A549 treated with GW870086 at 1 μM for 4 hours (cell line): Measurements from ENCODE around the gene SLC33A1. TPM values are rescaled to one million over a fixed set of nuclear protein-coding genes. Genes with fewer than 3 reads are reported as not detected.

Experiments used
- total RNA-seq: library from RNA; stranded (reverse); fragments of 200-300 nt; extraction: Qiagen RNA extraction; gene quantifications from 5 replicates; pipeline ENCODE4 v1.2.3, GENCODE V29; 2022; ENCODE audit warnings: low read depth

SLC33A1 gene
- total RNA-seq, result 13.2 to 16.5 TPM (median 15.4 TPM) in 5 replicates

DNA sequence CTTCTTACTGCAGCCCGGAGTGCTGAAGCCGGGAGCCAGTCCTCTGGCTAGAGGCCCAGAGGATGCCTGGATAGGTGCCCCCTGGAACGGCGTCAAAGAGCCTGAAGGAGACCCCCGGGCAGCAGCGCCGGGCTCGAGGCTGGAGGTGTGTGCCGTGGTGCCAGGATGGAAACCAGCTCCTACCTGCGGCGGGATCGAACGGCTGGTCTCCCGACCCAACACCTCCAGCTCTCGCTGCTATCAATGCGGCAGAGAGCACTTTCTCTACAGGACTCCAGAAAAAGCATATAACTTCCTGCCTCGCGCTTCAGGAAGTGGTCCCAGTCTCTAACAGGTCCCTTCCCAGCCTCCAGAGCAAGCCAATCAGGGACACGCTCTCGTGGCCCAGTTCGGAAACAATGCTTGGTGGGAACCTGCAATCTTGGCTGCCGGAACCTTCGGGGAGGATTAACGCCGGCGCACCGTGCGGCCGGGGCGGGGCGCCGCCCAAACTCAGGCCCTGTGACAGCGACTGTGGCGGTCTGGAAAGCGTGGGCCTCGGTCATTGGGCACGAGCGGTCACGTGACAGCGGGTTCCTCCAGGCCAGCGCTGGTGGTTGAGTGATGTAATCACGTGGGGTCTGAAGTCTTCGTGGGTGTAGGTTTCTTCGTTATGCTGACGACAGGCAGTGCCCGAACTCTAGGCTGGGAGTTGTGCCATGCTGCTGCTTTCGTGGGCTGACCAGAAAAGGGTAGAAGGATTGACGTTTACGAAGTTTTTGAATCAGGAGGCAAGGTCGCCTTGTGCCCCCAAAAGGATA lies at the start of gene SLC33A1:
Gene SLC33A1 (minus strand): TSS at position 287 of the 800 bp plus-strand sequence. CDS start 430 bp downstream, outside the sequence.

GRCh38 chr3:155870133-155870944 lies 16.1 kb upstream of the SLC33A1 start, which contains the start of gene GMPS:
GMPS (plus strand) TSS chr3:155870650; CDS start chr3:155870871, 221 bp downstream.

DNA sequence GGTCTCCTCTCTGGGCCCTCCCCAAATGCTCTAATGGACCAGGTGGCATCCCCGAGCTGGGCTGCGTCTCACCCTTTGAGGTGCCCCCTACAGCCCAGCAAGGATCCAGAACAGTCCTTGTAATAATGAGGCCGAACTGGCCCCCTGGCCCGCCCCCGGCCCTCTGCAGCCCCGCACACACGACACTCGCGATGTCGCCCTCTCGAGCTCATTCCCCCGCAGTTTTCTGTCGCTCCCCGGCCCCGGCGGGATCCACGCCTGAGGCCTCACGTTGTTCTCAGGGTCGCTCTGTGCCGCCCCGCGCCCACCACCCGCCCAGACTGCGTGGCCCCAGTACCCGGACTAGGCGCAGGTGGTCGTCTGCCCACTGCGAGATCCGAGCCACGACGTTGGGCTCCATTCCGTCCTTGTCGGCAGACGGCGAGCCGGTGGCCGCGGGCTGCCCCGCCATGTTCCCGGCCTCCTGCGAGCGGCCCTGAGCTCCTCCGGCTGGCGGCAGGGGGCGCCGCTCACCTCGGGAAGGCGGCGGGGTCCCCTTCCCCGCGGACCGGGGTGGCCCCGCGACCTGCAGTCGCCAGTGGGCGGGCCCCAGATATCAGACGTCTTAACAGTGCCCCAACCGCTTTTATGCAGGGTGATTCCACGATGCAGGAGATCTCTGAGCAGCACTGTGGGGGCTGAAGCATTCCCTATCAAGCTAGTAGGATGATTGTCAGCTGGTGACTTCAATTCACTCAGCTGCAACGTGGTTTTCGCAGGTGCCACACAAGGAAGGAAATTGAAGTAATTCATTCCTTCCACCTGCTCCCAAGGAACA lies 48.2 kb downstream of the SLC33A1 start, which contains the start of gene C3orf33:
Gene C3orf33 (minus strand): TSS at position 477 of the 817 bp plus-strand sequence. CDS start 26 bp downstream, at position 451.

Other genes starting within 250 kb of the SLC33A1 start
- 0.90 to 1.1 TPM (median 0.97 TPM) in 5 replicates for gene PLCH1, start 109.4 kb downstream of the SLC33A1 start, total RNA-seq
- gene C3orf33, start 48.1 kb downstream of the SLC33A1 start, total RNA-seq, result 6.6 to 7.6 TPM (median 6.9 TPM) in 5 replicates
- gene GMPS, start 16.2 kb upstream of the SLC33A1 start, total RNA-seq, result 82.0 to 96.9 TPM (median 85.4 TPM) in 5 replicates